CD4-positive, alpha-beta T cell treated with Interleukin-2 at 100 ng/mL for 4 hours (primary cell): ENCODE data around the gene MAGI1.

Experiments used
- DNase-seq: peaks from one replicate; pipeline ENCODE4 v3.0.0-alpha.2; 2020; ENCODE audit warnings: low spot score

MAGI1 gene

GRCh38 chr3:65944252-65944651 is 94.5 kb downstream of the MAGI1 start:
- DNase-seq, result no peak

GRCh38 chr3:65939801-65940246 is 98.9 kb downstream of the MAGI1 start:
- no peak for DNase-seq

- DNase-seq, result no peak
These were observed 99.5 kb downstream of the MAGI1 start for GRCh38 chr3:65939184-65939583.

- no peak for DNase-seq
These were observed 100.0 kb downstream of the MAGI1 start for GRCh38 chr3:65938676-65939075.

- DNase-seq, result no peak
These were observed 100.6 kb downstream of the MAGI1 start for GRCh38 chr3:65938147-65938546.

- no peak for DNase-seq
These were observed 101.6 kb downstream of the MAGI1 start for GRCh38 chr3:65936908-65937638.

GRCh38 chr3:65935724-65936123 is 103.0 kb downstream of the MAGI1 start:
- no peak for DNase-seq

GRCh38 chr3:65930648-65931047 is 108.1 kb downstream of the MAGI1 start:
- DNase-seq, result no peak

- DNase-seq, result no peak
These were observed 110.6 kb downstream of the MAGI1 start for GRCh38 chr3:65928110-65928509.

- DNase-seq, result no peak
These were observed 111.1 kb downstream of the MAGI1 start for GRCh38 chr3:65927576-65927975.

- no peak for DNase-seq
These were observed 113.3 kb downstream of the MAGI1 start for GRCh38 chr3:65925254-65925954.

- DNase-seq, result no peak
These were observed 114.0 kb downstream of the MAGI1 start for GRCh38 chr3:65924762-65925161.

- no peak for DNase-seq
These were observed 116.3 kb downstream of the MAGI1 start for GRCh38 chr3:65922441-65922840.

- DNase-seq, result no peak
These were observed 118.9 kb downstream of the MAGI1 start for GRCh38 chr3:65919826-65920225.

- no peak for DNase-seq
These were observed 123.2 kb downstream of the MAGI1 start for GRCh38 chr3:65915477-65915876.

GRCh38 chr3:65914740-65915367 is 123.9 kb downstream of the MAGI1 start:
- DNase-seq, result no peak

- DNase-seq, result no peak
These were observed 124.5 kb downstream of the MAGI1 start for GRCh38 chr3:65914032-65914739.

- no peak for DNase-seq
These were observed 126.1 kb downstream of the MAGI1 start for GRCh38 chr3:65912647-65913046.

GRCh38 chr3:65908588-65908987 is 130.1 kb downstream of the MAGI1 start:
- DNase-seq, result no peak

GRCh38 chr3:65907232-65908130 is 131.2 kb downstream of the MAGI1 start:
- DNase-seq, result no peak

GRCh38 chr3:65905771-65906170 is 132.9 kb downstream of the MAGI1 start:
- DNase-seq, result no peak
